Activated CD4-positive, alpha-beta T cell treated with anti-CD3 and anti-CD28 coated beads, Interleukin-2, amount 50 U/mL, for 4 hours (primary cell): ENCODE measurements around the gene PGAM1.
"Not testable (repeated sequence)": the region's sequence is repeated elsewhere in the genome, so short reads cannot be mapped to it uniquely, and the experiment has no call there.

Experiments used
- DNase-seq, 2 experiments: peaks; one replicate each; pipeline ENCODE4 v3.0.0-alpha.2; 2020

PGAM1 gene

DNA sequence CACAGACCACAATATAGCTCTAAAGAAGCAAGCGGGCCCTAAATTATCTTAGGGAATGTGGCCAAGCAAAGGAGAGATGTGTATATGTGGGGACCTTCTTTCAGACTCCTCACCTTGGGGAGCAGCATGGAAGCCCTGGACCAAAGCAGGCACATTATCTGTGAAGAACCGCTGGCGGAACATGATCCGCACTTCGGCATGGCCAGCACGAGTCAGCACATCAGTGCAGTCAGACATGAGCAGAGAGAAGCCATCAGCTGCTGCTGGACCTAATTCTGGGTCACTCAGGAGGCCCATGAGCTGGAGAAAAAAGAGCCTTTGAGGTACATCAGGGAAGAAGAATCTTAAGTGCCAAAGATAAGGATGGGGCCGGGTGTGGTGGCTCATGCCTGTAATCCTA is 33.9 kb downstream of the PGAM1 start:
- DNase-seq: no peak

DNA sequence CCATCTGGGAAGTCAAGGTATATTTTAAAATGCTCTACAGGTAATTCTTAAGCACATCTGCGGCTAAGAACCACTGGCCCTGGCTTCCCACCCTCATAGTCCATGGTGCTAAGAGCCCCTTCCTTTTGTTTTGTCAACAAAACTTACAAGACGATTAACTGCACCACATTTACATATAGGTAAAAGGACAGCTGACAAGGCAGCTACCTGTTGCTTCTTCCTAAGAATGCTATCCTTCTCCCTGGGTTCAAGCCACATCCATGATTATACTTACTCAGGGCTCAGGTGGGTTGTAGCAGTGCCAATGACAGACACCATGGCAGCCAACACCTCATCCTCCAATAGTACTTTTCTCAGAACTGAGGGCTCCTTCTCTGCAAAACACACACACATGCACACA is 36.3 kb downstream of the PGAM1 start:
- no peak for DNase-seq

DNA sequence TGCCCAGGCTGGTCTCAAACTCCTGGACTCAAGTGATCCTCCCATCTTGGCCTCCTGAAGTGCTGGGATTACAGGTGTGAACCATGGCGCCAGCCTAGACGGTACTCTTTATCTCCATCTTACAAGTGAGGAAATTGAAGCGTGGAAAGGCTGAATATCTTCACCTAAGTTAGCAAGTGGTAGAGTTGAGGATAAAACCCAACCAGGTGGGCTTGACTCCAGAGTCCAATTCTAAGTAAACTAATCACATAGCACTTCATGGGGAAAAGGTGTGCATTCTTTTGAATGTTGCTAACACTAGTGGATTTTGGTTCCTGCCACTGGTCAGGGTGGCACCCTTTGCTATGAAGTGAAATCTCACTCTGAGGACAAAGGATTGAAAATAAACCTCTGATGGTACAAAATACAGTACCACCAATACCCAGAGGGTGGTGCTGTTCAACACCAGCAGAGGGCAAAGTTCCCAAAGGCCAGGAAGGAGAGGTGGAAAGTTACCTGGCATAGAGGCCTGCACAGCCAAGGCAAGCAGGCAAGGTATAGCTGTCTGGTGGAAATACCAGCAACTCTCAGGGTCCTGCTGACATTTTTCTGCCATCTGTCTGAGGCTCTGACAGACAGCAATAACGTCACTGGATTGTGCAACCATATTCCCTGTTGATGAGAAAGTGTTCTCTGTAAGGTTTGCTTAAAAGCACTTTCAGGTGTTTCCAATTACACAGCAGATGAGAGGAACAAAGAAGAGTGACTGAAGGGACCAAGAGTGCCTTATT is 37.6 kb downstream of the PGAM1 start:
- peak in 1 of 2 experiments; percentile 9 for DNase-seq

DNA sequence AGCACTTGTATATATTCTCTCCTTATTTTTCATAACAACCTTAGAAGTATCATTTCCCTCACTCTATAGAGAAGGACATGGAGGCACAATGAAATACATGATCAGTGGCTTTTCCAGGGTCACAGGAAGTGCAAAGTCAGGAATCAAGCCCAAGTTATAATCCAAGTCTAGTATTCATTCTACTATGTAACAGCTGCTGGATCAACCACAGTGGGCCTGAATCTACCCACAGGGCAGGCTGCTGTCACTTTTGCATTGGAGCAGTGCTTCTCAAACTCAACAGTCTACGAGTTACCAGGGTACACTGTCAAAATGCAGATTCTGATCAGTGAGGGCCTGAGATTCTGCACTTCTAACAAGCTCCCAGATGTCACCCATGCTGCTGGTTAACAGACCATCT is 38.2 kb downstream of the PGAM1 start:
- no peak for DNase-seq

DNA sequence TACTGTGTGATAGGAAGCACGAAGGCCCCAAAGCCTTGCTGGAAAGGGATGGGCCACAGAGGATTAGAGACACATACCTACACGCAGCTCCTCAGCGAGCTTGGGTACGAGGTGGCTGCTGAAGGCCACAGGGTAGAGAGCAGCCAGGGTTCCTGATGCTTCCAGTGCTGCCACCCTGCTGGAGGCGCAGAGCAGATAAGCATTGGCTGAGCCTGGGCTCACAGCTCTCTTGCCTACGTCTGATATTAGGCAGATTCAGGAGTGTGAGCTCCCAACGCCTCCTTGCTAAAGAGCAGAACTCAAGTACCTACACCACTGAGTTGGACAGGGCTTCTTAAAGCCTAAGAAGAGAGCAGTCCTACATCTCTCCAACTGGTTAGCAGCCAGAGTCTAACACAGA is 40.0 kb downstream of the PGAM1 start:
- DNase-seq: no peak

DNA sequence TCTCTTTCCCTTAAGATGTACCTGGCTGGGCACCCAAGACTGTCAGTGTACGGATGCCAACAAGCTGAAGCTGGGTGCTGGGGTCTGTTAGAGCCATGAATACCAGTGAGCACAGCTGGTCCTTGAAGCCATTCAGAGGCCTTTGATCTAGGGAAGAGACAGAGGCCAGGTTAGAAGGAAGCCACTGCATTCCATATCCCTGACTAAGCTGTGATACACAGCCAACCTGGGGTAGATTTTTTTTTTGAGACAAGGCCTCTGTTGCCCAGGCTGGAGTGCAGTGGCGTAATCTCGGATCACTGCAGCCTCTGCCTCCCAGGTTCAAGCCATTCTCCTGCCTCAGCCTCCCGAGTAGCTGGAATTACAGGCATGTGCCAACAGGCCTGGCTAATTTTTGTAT is 40.8 kb downstream of the PGAM1 start:
- DNase-seq: no peak

DNA sequence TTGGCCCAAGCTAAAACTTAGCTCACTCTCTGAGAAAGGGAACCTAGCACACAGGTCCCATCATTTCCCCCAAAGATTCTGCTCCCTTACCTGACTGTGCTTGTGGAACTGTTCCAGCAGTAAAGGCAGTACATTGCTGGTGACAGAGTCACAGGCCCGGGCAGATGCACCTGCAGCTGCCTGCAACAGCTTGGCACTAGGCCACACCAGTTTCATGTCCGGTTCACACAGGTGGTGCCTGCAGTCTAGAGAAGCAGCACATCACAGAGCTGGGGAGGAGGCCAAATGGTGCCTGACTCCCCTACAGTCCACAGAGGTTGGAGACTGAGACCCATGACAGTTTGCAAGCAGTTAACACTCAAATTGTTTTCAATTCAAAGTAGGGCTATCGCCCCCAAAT is 42.2 kb downstream of the PGAM1 start:
- no peak for DNase-seq

DNA sequence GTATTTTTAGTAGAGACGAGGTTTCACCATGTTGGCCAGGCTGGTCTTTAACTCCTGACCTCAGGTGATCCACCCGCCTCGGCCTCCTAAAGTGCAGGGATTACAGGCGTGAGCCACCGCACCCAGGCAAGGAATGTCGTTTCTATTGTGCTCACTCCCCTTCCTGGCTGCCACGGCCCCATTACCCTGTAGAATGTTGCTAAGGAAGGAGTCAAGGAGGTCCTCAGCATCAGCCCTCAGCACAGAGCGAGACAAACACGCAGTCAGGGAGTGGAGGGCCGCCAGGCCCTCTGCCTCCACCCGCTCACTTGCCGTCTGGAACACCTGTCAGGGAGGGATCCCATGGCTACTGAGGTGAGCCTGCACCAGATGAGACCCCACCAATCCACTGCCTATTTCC is 42.8 kb downstream of the PGAM1 start:
- not testable (repeated sequence) for DNase-seq

DNA sequence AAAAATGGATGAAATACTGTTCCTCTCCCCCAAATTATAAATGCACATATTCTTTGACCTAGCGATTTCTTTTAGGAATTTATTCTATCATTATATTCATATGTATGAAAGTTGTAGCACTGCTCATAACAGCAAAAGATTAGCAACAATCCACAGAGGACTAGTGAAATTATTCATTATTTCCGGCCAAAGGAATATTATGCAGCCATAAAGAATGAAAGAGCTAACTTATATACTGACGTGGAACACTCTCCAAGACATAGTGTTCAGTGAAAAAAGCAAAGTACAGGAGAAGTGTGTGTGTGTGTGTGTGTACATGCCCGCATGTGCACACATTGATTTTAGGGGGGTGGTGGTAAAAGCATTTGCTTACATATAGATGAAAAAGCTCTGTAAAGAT is 48.9 kb downstream of the PGAM1 start:
- DNase-seq: no peak

DNA sequence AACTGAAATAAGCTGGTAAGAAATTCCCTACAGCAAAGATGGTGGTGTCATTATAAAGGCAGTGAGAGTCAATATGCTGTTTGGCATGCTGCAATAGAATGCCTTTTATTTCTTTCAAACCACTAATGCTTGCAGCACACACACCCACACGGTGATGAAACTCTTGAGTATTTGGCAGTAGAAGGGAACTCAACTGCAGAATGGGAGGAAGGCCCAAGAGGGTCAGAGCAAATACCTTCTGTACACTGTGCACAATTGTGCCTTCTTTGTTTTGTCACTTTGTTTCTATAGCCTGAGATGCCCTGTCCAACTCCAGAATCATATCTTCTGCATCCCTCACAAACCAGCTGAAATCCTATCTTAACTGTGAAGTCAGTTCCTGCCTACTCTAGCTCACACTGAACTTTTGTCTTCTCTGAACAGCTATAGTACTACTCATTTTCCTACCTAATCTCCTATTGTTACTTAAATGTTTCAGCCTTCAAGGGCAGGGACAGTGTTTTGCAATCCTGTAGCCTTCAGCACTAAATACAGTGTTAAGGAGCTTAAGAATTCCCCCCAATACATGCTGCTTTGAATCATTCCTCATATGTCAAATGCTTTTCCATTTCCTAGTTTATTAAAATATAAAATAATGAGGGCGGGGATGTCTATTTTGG is 50.1 kb downstream of the PGAM1 start:
- no peak for DNase-seq

DNA sequence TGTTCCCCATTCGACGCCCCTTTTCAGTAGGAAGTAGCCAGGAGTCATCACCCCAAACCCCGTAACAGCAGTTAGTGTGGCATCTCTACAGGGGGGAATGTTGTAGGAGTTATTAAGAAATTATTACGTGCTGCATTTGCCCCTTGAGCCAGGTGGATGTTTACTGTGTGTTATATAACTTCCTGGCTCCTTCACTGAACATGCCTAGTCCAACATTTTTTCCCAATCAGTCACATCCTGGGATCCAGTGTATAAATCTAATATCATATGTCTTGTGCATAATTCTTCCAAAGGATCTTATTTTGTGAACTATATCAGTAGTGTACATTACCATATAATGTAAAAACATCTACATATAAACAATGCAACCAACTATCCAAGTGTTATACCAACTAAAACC is 53.4 kb downstream of the PGAM1 start:
- not testable (repeated sequence) for DNase-seq

DNA sequence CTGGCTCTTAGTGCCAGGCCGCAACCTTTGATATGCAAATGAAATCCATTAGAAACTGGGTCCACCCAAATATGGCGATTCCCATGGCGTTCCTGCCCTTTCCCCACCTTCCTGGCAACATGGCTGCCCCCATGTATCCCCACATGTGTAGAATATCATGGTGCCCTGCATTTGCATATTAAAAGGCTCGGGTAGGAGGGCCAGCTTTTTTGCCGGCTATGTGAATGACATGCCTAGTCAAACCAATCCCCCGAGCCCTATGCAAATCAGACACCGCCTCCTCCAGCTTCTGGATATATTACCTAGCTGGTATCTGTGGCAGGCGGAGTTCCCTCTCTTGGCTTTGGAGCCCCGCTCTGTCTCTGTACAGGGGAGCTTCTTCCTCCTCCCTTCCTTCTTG is 53.9 kb downstream of the PGAM1 start:
- no peak for DNase-seq

DNA sequence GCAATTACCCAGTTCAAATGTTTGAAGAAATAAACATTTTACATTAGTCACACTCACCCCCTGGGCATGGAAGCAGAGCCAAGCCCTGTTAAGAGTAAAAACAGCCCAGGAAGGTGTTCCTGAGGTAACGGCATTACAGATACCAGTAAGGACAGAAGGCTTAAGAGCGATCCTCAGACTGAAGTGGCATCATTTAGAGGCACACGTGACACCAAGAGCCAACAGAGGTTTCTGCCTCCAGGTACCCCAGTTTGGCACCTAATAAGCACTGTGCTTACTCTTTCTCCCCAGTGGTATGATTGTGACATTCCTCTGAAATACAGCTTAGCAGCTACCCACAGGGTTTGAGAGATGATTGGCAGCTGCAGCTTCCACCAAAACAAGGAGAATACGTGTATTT is 55.1 kb downstream of the PGAM1 start:
- no peak for DNase-seq

DNA sequence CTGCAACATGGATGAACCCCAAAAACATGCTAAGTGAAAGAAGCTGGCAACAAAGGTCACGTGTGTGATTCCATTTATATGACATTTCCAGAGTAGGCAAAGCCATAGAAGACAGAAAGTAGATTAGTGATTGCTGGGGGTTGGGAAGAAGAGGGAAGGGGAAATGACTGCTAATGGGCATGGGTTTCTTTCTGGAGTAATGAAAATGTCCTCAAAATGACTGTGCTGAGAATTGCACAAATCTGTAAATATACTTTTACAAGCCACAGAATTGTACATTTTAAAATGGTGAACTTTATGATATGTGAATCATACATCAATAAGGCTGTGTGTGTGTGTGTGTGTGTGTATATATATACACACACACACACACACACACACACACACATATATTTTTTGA is 56.4 kb downstream of the PGAM1 start:
- DNase-seq: no peak
